ENCODE results near the gene IFNGR1. TPM values are rescaled to one million over a fixed set of nuclear protein-coding genes. Genes with fewer than 3 reads are reported as not detected.
A peak's percentile ranks its signal among the peaks of the same experiment; 100 is the strongest.

IFNGR1 gene
- total and polyA plus RNA-seq, 10 of the 15 experiments (the other 5 are each of a cell fraction or from before 2014, with no cell fraction given), result 89.0 to 296 (median 138) TPM

DNA sequence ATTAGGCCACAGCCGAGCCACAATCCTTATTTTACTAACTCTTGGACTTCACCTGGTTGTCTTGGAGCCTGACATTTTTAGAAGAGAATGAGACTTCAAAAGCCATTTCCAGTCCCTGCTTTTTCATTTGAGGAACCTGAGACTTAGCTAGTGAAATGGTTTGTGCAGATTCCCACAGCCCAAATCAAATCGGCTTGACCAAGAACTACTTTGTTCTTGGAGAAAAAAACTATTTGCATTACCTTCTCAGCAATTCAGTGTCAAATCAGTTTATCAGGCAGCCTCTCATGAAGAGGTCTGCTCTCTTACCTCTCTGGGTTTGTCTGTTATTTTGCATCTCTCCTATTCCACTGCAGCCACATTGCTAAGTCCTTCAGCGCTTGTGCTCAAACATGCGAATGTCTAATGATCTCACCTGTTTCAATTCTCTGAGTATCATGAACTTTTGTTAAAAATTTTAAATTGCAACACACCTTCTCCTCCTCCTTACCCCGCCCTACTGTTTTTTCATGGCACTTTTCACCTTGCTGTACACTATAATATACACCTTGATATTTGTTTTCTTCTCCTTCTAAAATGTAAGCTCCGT is 573 bp upstream of the IFNGR1 start (continued):
- TF ChIP-seq ZNF687 (IDR thresholded peaks at IDR 0.05), result no peak

GRCh38 chr6:137218473-137218916 is 690 bp downstream of the IFNGR1 start:
- Histone ChIP-seq H3K27ac (ENCODE audit: control insufficient read depth, insufficient read depth) (peak overlapping the region; percentile 94), H3K4me2 (ENCODE audit: control insufficient read depth, insufficient read depth) (peak overlapping the region; percentile 78), H3K36me3 (ENCODE audit: control insufficient read depth in 2 of 2, insufficient read depth in 2 of 2, low read length in 1 of 2) (peaks cover 0 to 10% of the 10 kb centered on the region in 2 experiments; a peak in 2 of 4 replicates), H3K4me1 (ENCODE audit: control insufficient read depth, insufficient read depth, low read length) (peaks cover 10% of the 10 kb centered on the region), H3K27me3 (replicated peaks in 1 of 2; ENCODE audit: control insufficient read depth in 2 of 2, insufficient read depth in 2 of 2, low read length in 1 of 2) (no peaks in the 10 kb centered on the region), H3K9ac (ENCODE audit: control insufficient read depth, insufficient read depth, low read length) (peak overlapping the region; percentile 86), H3K4me3 (peak overlapping the region; percentile 91), H3K9me3 (replicated peaks; ENCODE audit: control insufficient read depth, insufficient read depth, low read length) (peaks cover 3% of the 10 kb centered on the region; the same call in 2 of the 3 replicates), H4K20me1 (ENCODE audit: control insufficient read depth, insufficient read depth) (no peaks in the 10 kb centered on the region), H2AFZ (ENCODE audit: control insufficient read depth, low read depth, low read length) (peak overlapping the region; percentile 85), H3K79me2 (ENCODE audit: control insufficient read depth, insufficient read depth, low read length) (peaks cover 65% of the 10 kb centered on the region)
- POLR2A ChIA-PET, result interaction anchor here (0.6 to 4.9 kb wide), 16 partner anchors 10 to 744 kb away, joined by 3 to 37 read pairs (median 4); no protein-coding TSS in a partner anchor
- RAD21 ChIA-PET (ENCODE audit: unreplicated experiment), result interaction anchor here (0.8 to 8.0 kb wide), 20 partner anchors 9 to 141 kb away, joined by 3 to 68 read pairs (median 10); partner anchors contain the start of gene IL22RA2
- DNase-seq (ENCODE audit: low read depth, low spot score) (peak; percentile 66), FAIRE-seq (no peak), ATAC-seq (peak; percentile 68)
- SMC1A ChIA-PET (ENCODE audit: uncharacterized antibody, unreplicated experiment), result interaction anchor here (0.8 to 7.9 kb wide), 19 partner anchors 8 to 757 kb away, joined by 3 to 89 read pairs (median 9); no protein-coding TSS in a partner anchor
- in situ Hi-C loops (cut with MboI) (loop anchor here (5.0 kb wide), 1 partner anchor 116 kb away; no protein-coding TSS in a partner anchor), intact Hi-C loops (cut with micrococcal nuclease; ENCODE audit: unreplicated experiment) (loop anchor here (1.0 to 2.0 kb wide), 6 partner anchors 44 to 124 kb away; no protein-coding TSS in a partner anchor)
- 0% methylated on average over 13 of the region's 13 CpGs for WGBS (ENCODE audit: insufficient coverage, insufficient replicate concordance, low lambda C conversion rate, missing lambda C conversion rate)
- CTCF ChIA-PET, result interaction anchor here (0.5 to 3.1 kb wide), 13 partner anchors 10 to 419 kb away, joined by 3 to 18 read pairs (median 5); no protein-coding TSS in a partner anchor
- no TSS peak for BruUV-seq (replicated peaks)
- TF ChIP-seq TCF7 (IDR thresholded peaks at IDR 0.05; ENCODE audit: borderline replicate concordance) (no peak), YY1 (IDR thresholded peaks at IDR 0.05; ENCODE audit: low read depth, low read length) (peak; percentile 68; the same call in 1 of the 2 replicates), FOXM1 (IDR thresholded peaks at IDR 0.05; ENCODE audit: low read depth, low read length) (no peak), SIX5 (IDR thresholded peaks at IDR 0.05; ENCODE audit: low read depth, low read length, severe bottlenecking) (no peak), DPF2 (IDR thresholded peaks at IDR 0.05) (no peak), EED (IDR thresholded peaks at IDR 0.05; ENCODE audit: low read depth) (0 out of 2 replicates have a peak, but pooled peaks have one; percentile 20), BMI1 (IDR thresholded peaks at IDR 0.05; ENCODE audit: borderline replicate concordance) (no peak), NFIC (IDR thresholded peaks at IDR 0.05; ENCODE audit: low read depth, low read length) (peak; percentile 45; the same call in 1 of the 2 replicates), BCL11A (IDR thresholded peaks at IDR 0.05; ENCODE audit: low read depth, low read length) (no peak; the same call in 1 of the 2 replicates), BACH1 (IDR thresholded peaks at IDR 0.05; ENCODE audit: borderline replicate concordance) (0 out of 2 replicates have a peak, but pooled peaks have one; percentile 31), ZNF622 (IDR thresholded peaks at IDR 0.05) (no peak), ZSCAN29 (IDR thresholded peaks at IDR 0.05) (no peak), POLR2AphosphoS2 (IDR thresholded peaks at IDR 0.05; ENCODE audit: low read depth, low read length) (no peak; the same call in 1 of the 2 replicates)
- TF ChIP-seq, protein P1, sequence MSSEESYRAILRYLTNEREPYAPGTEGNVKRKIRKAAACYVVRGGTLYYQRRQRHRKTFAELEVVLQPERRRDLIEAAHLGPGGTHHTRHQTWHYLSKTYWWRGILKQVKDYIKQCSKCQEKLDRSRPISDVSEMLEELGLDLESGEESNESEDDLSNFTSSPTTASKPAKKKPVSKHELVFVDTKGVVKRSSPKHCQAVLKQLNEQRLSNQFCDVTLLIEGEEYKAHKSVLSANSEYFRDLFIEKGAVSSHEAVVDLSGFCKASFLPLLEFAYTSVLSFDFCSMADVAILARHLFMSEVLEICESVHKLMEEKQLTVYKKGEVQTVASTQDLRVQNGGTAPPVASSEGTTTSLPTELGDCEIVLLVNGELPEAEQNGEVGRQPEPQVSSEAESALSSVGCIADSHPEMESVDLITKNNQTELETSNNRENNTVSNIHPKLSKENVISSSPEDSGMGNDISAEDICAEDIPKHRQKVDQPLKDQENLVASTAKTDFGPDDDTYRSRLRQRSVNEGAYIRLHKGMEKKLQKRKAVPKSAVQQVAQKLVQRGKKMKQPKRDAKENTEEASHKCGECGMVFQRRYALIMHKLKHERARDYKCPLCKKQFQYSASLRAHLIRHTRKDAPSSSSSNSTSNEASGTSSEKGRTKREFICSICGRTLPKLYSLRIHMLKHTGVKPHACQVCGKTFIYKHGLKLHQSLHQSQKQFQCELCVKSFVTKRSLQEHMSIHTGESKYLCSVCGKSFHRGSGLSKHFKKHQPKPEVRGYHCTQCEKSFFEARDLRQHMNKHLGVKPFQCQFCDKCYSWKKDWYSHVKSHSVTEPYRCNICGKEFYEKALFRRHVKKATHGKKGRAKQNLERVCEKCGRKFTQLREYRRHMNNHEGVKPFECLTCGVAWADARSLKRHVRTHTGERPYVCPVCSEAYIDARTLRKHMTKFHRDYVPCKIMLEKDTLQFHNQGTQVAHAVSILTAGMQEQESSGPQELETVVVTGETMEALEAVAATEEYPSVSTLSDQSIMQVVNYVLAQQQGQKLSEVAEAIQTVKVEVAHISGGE (CRISPR knock-in tag; IDR thresholded peaks at IDR 0.05), result no peak

Data from GM12878 (cell line).